Measurements from ENCODE around the gene PDCD1.
"Not testable (repeated sequence)": the region's sequence is repeated elsewhere in the genome, so short reads cannot be mapped to it uniquely, and the experiment has no call there.

Gene PDCD1

DNA sequence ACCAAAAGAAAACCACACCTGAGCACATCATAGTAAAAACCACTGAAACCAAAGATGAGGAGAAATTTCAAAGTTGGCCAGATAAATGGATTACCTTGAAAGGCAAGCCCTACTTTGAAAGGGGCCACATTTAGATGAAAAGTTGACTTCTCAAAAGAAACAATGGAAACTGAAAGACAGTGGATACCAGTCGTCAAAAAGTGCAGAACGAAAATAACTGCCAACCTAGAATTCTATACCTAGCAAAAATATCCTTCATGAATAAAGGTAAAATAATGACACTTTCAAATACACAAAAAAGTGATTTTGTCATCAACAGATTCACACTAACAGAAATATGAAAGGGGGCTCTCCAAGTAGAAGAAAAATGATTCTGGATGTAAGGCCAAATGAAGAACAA, 31.3 kb downstream of the PDCD1 start:
- Histone ChIP-seq H3K79me1 (ENCODE audit: low read length) (no peaks in the 10 kb centered on the region), H3K36me3 (ENCODE audit: control insufficient read depth in 1 of 2, insufficient read depth in 2 of 2, low read length in 2 of 2) (no peaks in the 10 kb centered on the region), H3K9me3 (ENCODE audit: insufficient read depth, low read depth, low read length) (peaks cover 8% of the 10 kb centered on the region), H3K18ac (ENCODE audit: low read length) (no peak overlapping the region), H3K4ac (ENCODE audit: low read depth, low read length) (no peak overlapping the region), H3K27ac (ENCODE audit: low read depth, low read length) (no peak overlapping the region), H4K12ac (ENCODE audit: low read depth, low read length) (no peak overlapping the region), H3K23ac (ENCODE audit: low read length) (no peak overlapping the region), H3K27me3 (ENCODE audit: insufficient read depth, low read length) (no peaks in the 10 kb centered on the region), H3K9ac (ENCODE audit: low read length) (no peak overlapping the region), H2BK120ac (ENCODE audit: insufficient read depth, low read length, poor library complexity) (no peak overlapping the region), H3K4me2 (ENCODE audit: low read length) (no peak overlapping the region), H3K79me2 (ENCODE audit: control insufficient read depth, insufficient read depth, low read length, poor library complexity) (no peaks in the 10 kb centered on the region), H4K91ac (ENCODE audit: low read depth, low read length) (no peak overlapping the region), H2BK12ac (ENCODE audit: low read length) (no peak overlapping the region), H2AK5ac (ENCODE audit: low read length) (no peak overlapping the region), H4K8ac (ENCODE audit: low read depth, low read length) (no peak overlapping the region), H2BK5ac (ENCODE audit: low read depth, low read length, poor library complexity) (no peak overlapping the region), H3K4me1 (ENCODE audit: control insufficient read depth in 1 of 2, insufficient read depth in 2 of 2, low read length in 2 of 2) (no peaks in the 10 kb centered on the region), H3K14ac (ENCODE audit: low read length) (no peak overlapping the region), H2AFZ (ENCODE audit: insufficient read depth, low read length, poor library complexity) (no peak overlapping the region), H3K4me3 (ENCODE audit: low read depth, low read length) (no peak overlapping the region)
- WGBS (ENCODE audit: extremely low coverage, insufficient coverage, insufficient read length): no CpG with 5 or more reads among the region's 2 CpGs
- no peak for DNase-seq

DNA sequence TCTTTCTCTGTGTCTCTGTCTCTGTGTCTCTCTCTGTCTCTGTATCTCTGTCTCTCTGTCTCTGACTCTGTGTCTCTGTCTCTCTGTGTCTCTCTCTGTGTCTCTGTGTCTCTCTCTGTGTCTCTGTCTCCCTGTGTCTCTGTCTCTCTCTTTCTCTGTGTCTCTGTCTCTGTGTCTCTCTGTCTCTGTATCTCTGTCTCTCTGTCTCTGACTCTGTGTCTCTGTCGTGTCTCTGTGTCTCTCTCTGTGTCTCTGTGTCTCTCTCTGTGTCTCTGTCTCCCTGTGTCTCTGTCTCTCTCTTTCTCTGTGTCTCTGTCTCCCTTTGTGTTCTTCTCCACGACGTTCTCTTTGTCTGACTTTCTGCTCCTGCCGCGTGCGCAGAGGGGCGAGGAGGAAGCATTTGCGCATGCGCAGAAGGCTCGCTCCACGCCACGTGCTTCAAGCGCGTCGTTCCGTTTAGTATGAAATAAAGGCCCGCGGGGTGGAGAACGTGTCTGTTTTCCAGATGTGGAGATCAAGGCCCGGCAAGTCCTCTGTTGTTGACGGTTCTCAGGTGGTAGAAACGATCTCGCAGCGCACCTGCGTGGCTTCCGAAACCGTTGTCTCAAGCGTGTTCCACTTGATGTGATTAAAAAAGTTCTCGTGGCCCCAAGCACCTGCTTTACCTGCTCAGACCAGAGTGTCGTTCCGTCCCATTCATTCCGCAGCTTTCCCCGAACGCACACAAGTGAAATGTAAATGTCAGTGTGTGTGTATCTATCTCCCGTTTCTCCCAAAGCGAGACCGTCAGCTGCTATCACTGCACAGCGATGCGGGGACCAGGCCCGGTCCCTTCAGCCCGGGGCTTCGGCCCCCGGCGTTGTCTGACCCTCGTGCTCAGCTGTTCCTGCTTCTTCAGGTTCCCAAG, 34.9 kb downstream of the PDCD1 start:
- not testable (repeated sequence) for H3K4ac ChIP-seq (ENCODE audit: low read depth, low read length); H3K14ac ChIP-seq (ENCODE audit: low read length); H2BK5ac ChIP-seq (ENCODE audit: low read depth, low read length, poor library complexity); H3K27ac ChIP-seq (ENCODE audit: low read depth, low read length); H3K18ac ChIP-seq (ENCODE audit: low read length); H3K36me3 ChIP-seq (ENCODE audit: control insufficient read depth in 1 of 2, insufficient read depth in 2 of 2, low read length in 2 of 2); H3K27me3 ChIP-seq (ENCODE audit: insufficient read depth, low read length); H3K79me2 ChIP-seq (ENCODE audit: control insufficient read depth, insufficient read depth, low read length, poor library complexity); H2AK5ac ChIP-seq (ENCODE audit: low read length); H3K79me1 ChIP-seq (ENCODE audit: low read length); H2AFZ ChIP-seq (ENCODE audit: insufficient read depth, low read length, poor library complexity); H3K4me1 ChIP-seq (ENCODE audit: control insufficient read depth in 1 of 2, insufficient read depth in 2 of 2, low read length in 2 of 2); H3K23ac ChIP-seq (ENCODE audit: low read length); H3K9ac ChIP-seq (ENCODE audit: low read length); H2BK120ac ChIP-seq (ENCODE audit: insufficient read depth, low read length, poor library complexity); H3K4me3 ChIP-seq (ENCODE audit: low read depth, low read length); H4K8ac ChIP-seq (ENCODE audit: low read depth, low read length); H4K91ac ChIP-seq (ENCODE audit: low read depth, low read length); DNase-seq; H4K12ac ChIP-seq (ENCODE audit: low read depth, low read length); H2BK12ac ChIP-seq (ENCODE audit: low read length); H3K4me2 ChIP-seq (ENCODE audit: low read length)
- WGBS (ENCODE audit: extremely low coverage, insufficient coverage, insufficient read length): no CpG with 5 or more reads among the region's 45 CpGs
- H3K9me3 ChIP-seq (ENCODE audit: insufficient read depth, low read depth, low read length): peaks cover 14% of the 10 kb centered on the region

DNA sequence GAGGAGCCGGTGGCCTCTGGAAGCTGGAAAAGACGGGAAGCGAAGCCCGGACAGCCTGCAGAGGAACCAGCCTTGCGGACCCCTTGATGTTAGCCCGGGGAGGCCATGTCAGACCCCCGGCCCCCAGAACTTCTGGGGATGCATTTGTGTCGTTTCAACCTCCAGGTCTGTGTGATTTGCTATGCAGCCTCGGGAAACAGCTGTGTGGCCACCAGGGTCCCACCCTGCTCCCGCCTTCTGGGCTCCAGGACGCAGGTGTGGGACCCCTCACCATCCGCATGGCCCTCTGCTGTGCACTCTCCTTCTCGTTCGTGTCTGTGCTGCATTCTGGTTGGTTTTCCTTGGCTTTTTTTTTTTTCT, 36.5 kb downstream of the PDCD1 start:
- H3K4ac ChIP-seq (ENCODE audit: low read depth, low read length): no peak overlapping the region
- H3K79me1 ChIP-seq (ENCODE audit: low read length): no peaks in the 10 kb centered on the region
- no peaks in the 10 kb centered on the region for H3K36me3 ChIP-seq (ENCODE audit: control insufficient read depth in 1 of 2, insufficient read depth in 2 of 2, low read length in 2 of 2)
- H3K4me2 ChIP-seq (ENCODE audit: low read length): no peak overlapping the region
- H2AK5ac ChIP-seq (ENCODE audit: low read length): no peak overlapping the region
- H2AFZ ChIP-seq (ENCODE audit: insufficient read depth, low read length, poor library complexity): no peak overlapping the region
- no peak overlapping the region for H4K8ac ChIP-seq (ENCODE audit: low read depth, low read length)
- H3K23ac ChIP-seq (ENCODE audit: low read length): no peak overlapping the region
- H4K91ac ChIP-seq (ENCODE audit: low read depth, low read length): no peak overlapping the region
- no peak overlapping the region for H3K4me3 ChIP-seq (ENCODE audit: low read depth, low read length)
- H2BK12ac ChIP-seq (ENCODE audit: low read length): no peak overlapping the region
- H2BK120ac ChIP-seq (ENCODE audit: insufficient read depth, low read length, poor library complexity): no peak overlapping the region
- WGBS (ENCODE audit: extremely low coverage, insufficient coverage, insufficient read length): no CpG with 5 or more reads among the region's 14 CpGs
- no peak overlapping the region for H3K9ac ChIP-seq (ENCODE audit: low read length)
- H3K14ac ChIP-seq (ENCODE audit: low read length): no peak overlapping the region
- H3K27me3 ChIP-seq (ENCODE audit: insufficient read depth, low read length): no peaks in the 10 kb centered on the region
- no peak overlapping the region for H2BK5ac ChIP-seq (ENCODE audit: low read depth, low read length, poor library complexity)
- no peak overlapping the region for H3K18ac ChIP-seq (ENCODE audit: low read length)
- DNase-seq: no peak
- H3K27ac ChIP-seq (ENCODE audit: low read depth, low read length): no peak overlapping the region
- H3K9me3 ChIP-seq (ENCODE audit: insufficient read depth, low read depth, low read length): peaks cover 14% of the 10 kb centered on the region
- H4K12ac ChIP-seq (ENCODE audit: low read depth, low read length): no peak overlapping the region
- H3K79me2 ChIP-seq (ENCODE audit: control insufficient read depth, insufficient read depth, low read length, poor library complexity): no peaks in the 10 kb centered on the region
- H3K4me1 ChIP-seq (ENCODE audit: control insufficient read depth in 1 of 2, insufficient read depth in 2 of 2, low read length in 2 of 2): no peaks in the 10 kb centered on the region

DNA sequence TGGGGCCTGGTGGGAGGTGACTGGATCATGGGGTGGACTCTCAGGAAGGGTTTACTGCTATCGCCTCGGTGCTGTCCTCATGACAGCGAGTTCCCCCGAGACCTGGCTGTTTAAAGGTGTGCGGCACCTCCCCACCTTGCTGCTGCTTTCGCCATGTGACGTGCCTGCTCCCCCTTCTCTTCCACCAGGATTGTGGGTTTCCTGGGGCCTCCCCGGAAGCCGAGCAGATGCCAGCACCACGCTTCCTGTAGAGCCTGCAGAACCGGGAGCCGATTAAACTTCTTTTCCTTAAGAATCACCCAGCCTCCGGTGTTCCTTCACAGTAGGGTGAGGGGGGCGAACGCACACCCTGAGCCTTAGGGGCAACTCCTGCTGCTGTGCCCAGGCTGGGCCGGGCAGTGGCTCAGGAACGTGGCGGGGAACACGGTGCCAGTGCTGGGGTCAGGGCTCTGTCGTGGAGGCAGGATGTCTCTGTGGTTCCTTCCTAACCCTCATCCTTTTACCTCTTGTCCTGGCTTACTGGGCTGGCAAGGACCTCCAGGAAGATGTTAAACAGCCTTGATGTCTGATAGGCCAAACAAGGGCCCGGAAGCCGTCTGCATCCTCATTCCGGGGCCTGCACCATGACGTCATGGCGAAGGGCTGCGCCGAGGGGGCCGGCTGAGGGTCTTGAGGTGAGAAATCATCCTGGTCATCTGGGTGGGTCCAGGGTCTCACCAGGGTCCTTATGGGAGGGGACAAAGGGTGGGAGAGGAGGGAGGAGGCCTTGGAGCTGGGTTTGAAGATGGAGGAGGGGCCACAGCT, 37.0 kb downstream of the PDCD1 start:
- no peak overlapping the region for H3K14ac ChIP-seq (ENCODE audit: low read length)
- no peak overlapping the region for H2BK12ac ChIP-seq (ENCODE audit: low read length)
- peaks cover 12% of the 10 kb centered on the region for H3K9me3 ChIP-seq (ENCODE audit: insufficient read depth, low read depth, low read length)
- no peak overlapping the region for H3K4ac ChIP-seq (ENCODE audit: low read depth, low read length)
- H2BK120ac ChIP-seq (ENCODE audit: insufficient read depth, low read length, poor library complexity): no peak overlapping the region
- no peak overlapping the region for H3K4me3 ChIP-seq (ENCODE audit: low read depth, low read length)
- H4K8ac ChIP-seq (ENCODE audit: low read depth, low read length): no peak overlapping the region
- no peaks in the 10 kb centered on the region for H3K4me1 ChIP-seq (ENCODE audit: control insufficient read depth in 1 of 2, insufficient read depth in 2 of 2, low read length in 2 of 2)
- H3K23ac ChIP-seq (ENCODE audit: low read length): no peak overlapping the region
- H3K79me2 ChIP-seq (ENCODE audit: control insufficient read depth, insufficient read depth, low read length, poor library complexity): no peaks in the 10 kb centered on the region
- no peaks in the 10 kb centered on the region for H3K27me3 ChIP-seq (ENCODE audit: insufficient read depth, low read length)
- H3K9ac ChIP-seq (ENCODE audit: low read length): no peak overlapping the region
- DNase-seq: no peak
- no CpG with 5 or more reads among the region's 28 CpGs for WGBS (ENCODE audit: extremely low coverage, insufficient coverage, insufficient read length)
- no peak overlapping the region for H3K18ac ChIP-seq (ENCODE audit: low read length)
- no peak overlapping the region for H2AFZ ChIP-seq (ENCODE audit: insufficient read depth, low read length, poor library complexity)
- no peak overlapping the region for H3K4me2 ChIP-seq (ENCODE audit: low read length)
- no peak overlapping the region for H4K91ac ChIP-seq (ENCODE audit: low read depth, low read length)
- H2BK5ac ChIP-seq (ENCODE audit: low read depth, low read length, poor library complexity): no peak overlapping the region
- H2AK5ac ChIP-seq (ENCODE audit: low read length): no peak overlapping the region
- no peak overlapping the region for H4K12ac ChIP-seq (ENCODE audit: low read depth, low read length)
- H3K36me3 ChIP-seq (ENCODE audit: control insufficient read depth in 1 of 2, insufficient read depth in 2 of 2, low read length in 2 of 2): no peaks in the 10 kb centered on the region
- no peak overlapping the region for H3K27ac ChIP-seq (ENCODE audit: low read depth, low read length)
- no peaks in the 10 kb centered on the region for H3K79me1 ChIP-seq (ENCODE audit: low read length)

All from trophoblast cell (in vitro differentiated cells and primary cell).